SKM-1 treated with dmso at 0.1 percent for 144 hours (cell line): ENCODE measurements around the gene TRMT1L.
"Not testable (repeated sequence)": the region's sequence is repeated elsewhere in the genome, so short reads cannot be mapped to it uniquely, and the experiment has no call there.

Source experiments
- DNase-seq: peaks from one replicate; lab custom pipeline; 2025; ENCODE audit not compliant: unreplicated experiment; lab: John Stamatoyannopoulos, UW

Gene TRMT1L, protein sequence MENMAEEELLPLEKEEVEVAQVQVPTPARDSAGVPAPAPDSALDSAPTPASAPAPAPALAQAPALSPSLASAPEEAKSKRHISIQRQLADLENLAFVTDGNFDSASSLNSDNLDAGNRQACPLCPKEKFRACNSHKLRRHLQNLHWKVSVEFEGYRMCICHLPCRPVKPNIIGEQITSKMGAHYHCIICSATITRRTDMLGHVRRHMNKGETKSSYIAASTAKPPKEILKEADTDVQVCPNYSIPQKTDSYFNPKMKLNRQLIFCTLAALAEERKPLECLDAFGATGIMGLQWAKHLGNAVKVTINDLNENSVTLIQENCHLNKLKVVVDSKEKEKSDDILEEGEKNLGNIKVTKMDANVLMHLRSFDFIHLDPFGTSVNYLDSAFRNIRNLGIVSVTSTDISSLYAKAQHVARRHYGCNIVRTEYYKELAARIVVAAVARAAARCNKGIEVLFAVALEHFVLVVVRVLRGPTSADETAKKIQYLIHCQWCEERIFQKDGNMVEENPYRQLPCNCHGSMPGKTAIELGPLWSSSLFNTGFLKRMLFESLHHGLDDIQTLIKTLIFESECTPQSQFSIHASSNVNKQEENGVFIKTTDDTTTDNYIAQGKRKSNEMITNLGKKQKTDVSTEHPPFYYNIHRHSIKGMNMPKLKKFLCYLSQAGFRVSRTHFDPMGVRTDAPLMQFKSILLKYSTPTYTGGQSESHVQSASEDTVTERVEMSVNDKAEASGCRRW

DNA sequence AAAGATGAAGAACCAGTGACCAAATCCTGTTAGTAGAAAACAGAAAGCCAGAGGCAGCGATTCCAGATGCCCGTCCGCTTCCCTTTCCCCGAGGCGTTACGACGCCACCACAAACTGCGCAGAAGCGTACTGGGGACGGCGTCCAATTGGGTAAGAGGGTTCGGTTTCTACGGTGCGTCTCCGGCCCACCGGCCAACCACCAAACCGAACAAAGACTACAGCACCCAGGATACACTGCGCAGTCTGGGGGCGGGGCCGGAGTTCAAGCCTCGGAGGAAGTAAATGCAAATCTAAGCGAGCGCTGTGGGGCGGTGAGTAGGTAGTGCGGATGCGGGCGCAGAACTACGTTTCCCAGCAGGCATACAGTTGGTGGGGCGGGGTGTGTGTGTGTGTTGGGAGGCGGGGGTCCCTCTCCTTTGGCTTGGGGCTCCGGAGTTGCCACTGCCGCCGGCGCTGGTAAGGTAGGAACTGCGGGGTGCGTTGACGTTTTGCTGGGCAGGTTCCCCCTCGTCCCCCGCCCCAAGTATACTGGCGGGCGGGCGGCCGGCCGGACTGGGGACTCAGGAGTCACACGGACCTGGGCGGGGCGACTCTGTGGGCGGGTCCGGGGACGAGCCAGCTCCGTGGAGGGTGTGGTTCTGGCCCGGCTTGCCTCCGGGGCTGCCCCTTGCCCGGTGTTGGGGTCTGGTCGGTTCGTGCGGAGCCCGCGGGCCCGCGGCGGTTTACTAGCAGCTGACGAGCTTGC is at the start of gene TRMT1L, which contains the start of gene SWT1:
Gene TRMT1L, minus strand, starts transcription at position 100 of the 745 bp plus-strand sequence. CDS start 241 bp downstream, outside the sequence.
Gene SWT1, plus strand, starts transcription at position 314 of the 745 bp plus-strand sequence. CDS start 3,675 bp downstream, outside the sequence.
- DNase-seq = peak; percentile 100

DNA sequence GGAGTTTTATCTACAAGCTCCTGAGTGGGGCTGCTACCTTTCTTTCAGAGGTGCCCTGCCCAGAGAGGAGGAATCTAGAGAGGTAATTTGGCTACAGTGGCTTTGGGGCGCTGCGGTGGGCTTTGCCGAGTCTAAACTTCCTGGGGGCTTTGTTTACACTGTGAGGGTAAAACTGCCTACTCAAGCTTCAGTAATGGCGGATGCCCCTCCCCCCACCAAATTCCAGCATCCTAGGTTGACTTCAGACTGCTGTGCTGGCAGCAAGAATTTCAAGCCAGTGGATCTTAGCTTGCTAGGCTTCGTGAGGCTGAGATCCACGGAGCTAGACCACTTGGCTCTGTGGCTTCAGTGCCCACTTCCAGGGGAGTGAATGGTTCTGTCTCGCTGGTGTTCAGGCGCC is 44.1 kb upstream of the TRMT1L start:
- no peak for DNase-seq

GRCh38 chr1:185198712-185199111 is 42.0 kb upstream of the TRMT1L start:
- not testable (repeated sequence) for DNase-seq

GRCh38 chr1:185193756-185194155 is 37.0 kb upstream of the TRMT1L start:
- DNase-seq = no peak

DNA sequence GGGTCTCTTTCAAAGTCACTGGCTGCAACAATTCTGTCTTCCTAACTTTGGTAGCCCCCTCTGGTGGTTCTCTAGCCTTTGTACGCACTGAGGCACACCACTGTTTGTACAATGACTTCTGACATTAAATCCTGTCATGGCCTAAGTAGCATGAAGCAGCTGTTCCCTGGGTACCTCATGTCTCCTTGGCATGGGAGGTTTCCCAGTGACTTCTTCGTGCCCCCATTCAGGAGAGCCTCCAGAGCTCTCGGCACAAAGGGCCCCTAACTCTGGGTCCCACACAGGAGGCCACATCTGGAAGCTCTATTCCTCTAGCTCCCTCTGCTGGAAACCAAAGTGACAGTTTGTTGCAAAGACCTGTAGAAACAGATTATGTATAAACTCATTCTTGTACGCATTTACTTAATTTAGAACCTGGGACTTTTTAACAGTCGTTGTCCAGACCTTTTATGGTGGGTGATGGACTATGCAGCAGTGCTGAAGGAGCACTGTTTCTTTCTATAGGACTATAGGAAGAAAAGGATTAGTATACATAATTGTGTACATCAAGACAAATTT is 13.6 kb upstream of the TRMT1L start:
- DNase-seq = peak; percentile 81

- DNase-seq = no peak
Measured at GRCh38 chr1:185166106-185166505, 9.4 kb upstream of the TRMT1L start.

DNA sequence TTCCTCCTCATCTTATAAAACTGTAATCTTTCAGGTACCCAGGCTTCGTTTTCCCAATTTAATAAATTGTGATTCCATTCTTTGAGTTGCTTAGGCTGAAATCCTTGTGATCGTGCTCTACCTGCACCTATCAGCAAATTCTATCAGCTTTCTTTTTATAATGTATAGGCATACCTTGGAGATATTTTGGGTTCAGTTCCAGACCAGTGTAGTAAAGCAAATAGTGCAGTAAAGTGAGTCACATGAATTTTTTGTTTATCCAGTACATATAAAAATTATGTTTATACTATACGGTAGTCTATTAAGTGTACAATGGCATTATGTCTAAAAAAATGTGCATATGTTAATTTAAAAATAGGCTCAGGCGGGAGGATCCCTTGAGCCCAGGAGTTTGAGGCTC is 5.7 kb upstream of the TRMT1L start:
- no peak for DNase-seq

GRCh38 chr1:185159966-185160365 is 3.2 kb upstream of the TRMT1L start:
- DNase-seq = no peak

DNA sequence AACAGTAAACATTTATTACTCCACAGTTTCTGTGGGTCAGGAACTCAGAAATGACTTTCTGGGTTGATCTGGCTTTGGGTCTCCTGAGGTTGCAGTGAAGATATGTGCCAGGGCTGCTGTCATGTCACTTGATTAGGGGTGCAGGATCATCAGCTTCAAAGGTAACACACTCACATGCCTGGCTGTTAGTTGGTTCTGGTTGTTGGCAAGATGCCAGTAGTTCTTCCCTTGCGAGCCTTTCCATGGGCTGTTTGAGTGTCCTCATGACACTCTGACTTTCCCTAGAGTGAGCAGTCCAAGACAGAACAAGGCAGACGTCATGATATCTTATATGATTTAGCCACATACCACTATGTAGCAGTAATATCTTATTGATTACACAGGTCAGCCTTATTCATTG is 2.0 kb upstream of the TRMT1L start:
- DNase-seq = no peak

- DNase-seq = no peak
Measured at GRCh38 chr1:185157599-185158412, 1.1 kb upstream of the TRMT1L start.

GRCh38 chr1:185156288-185156853 is 382 bp downstream of the TRMT1L start:
- peak; percentile 77 for DNase-seq

DNA sequence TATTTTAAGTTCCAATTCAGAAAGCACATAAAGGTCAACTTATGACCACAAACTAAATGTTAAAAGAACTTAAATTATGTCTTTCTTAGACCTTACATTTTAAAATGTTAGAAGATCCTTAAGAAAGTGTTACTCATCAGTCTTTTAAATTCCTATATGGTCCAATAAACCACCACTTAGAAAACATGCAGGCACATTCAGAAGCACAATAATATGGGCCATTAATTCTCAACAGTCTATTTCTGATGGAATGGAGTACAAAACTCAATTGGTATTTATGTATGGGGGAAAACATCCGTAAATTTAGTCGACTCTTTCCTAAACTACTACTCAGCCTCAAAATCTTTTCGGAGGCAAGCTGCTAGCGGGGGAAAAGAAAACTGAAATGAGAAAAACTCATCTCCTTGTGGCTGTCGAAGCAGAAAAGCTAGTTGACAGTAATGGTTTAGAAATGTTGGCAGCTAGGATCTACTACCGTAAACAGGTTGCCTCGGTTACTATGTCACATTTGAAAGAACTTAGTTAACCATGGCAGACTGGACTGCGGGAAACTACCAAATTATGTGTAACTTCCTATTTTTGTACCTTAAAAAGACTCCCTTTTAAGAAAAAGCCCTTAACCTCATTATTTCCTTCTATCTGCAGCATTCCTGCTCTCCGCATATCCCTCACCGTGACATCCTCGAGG is 1.0 kb downstream of the TRMT1L start:
- peak; percentile 53 for DNase-seq

- no peak for DNase-seq
Measured at GRCh38 chr1:185154912-185155513, 1.7 kb downstream of the TRMT1L start.

DNA sequence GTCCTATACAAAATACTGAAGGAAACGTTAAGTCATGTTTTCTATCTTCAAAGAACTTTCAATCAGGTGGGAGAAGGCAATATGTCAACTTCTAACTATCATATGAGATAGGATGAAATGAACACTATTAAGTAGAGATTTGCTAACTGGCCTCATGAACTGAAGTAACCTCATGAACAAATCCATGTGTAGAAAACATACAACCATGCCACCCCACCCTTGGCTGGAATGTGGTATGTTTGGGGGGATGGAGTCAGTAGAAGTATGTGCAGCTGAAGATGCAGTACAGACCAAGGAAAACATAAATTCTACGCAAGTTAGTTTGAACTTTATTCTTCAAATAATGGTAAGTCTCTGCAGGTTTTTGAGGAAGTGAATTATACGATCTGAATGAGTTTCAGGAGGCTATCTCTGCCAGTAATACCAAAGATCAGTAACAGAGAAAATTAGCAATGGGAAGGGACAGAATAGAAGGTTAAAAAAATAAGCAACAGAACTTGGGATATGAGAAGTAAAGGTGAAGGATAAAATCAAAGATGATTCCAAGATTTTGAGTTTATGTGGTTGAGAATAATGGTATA is 4.5 kb downstream of the TRMT1L start:
- no peak for DNase-seq

- no peak for DNase-seq
Measured at GRCh38 chr1:185151215-185151614, 5.5 kb downstream of the TRMT1L start.

GRCh38 chr1:185144233-185144632 is 12.5 kb downstream of the TRMT1L start:
- no peak for DNase-seq

- no peak for DNase-seq
Measured at GRCh38 chr1:185139246-185139645, 17.5 kb downstream of the TRMT1L start.

DNA sequence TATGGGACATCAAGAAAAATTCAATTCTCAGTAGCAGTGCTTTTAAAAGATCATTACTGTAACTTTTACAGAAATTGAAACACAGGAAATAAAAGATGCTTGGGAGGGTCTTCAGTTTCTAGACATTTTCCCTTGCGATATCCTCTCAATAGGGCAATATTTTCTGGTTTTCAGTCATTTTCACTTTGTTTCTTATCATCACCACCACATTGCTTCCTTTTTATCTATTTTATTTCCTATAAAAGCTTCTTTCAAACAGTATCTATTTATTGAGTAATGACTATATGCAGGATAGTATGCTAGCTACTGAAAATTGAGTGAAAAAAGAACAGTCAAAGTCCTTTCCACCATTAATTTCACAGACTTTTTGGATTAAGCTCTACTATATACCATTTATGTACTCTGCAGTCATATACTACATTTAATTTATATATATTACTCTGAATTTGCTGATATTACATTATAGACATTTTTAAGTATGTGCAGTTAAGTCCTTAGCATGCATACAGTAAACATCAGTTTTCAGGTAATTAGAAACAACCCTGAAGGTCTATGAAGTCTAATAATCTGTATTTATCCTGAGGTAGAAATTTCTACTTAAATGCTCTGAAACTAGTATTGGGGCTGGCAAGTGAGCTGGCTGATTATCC is 18.7 kb downstream of the TRMT1L start:
- DNase-seq = no peak
